HEK293 (cell line): ENCODE measurements around the gene SYAP1.
A peak's percentile ranks its signal among the peaks of the same experiment; 100 is the strongest.

Experiments
- KLF17 ChIP-seq: fragments of 450-650 bp; formaldehyde crosslinking; IDR thresholded peaks from 2 replicates; pipeline ENCODE4 v1.5.1; 2016; ENCODE audit warnings: missing biosample characterization, missing genetic modification characterization
- PRDM1 ChIP-seq: fragments of 450-650 bp; formaldehyde crosslinking; IDR thresholded peaks from 2 replicates; pipeline ENCODE4; 2016; ENCODE audit warnings: missing biosample characterization, missing genetic modification characterization
- PRDM10 ChIP-seq: fragments of 450-650 bp; formaldehyde crosslinking; IDR thresholded peaks from 2 replicates; pipeline ENCODE4 v1.5.1; 2016; ENCODE audit warnings: missing biosample characterization, missing genetic modification characterization
- YY2 ChIP-seq: fragments of 450-650 bp; formaldehyde crosslinking; IDR thresholded peaks from 2 replicates; pipeline ENCODE4 v1.5.1; 2016; ENCODE audit warnings: missing biosample characterization, missing genetic modification characterization
- ZBTB1 ChIP-seq: fragments of 450-650 bp; formaldehyde crosslinking; IDR thresholded peaks from 2 replicates; pipeline ENCODE4 v1.5.1; 2016; ENCODE audit warnings: missing biosample characterization, missing genetic modification characterization
- ZBTB17 ChIP-seq: fragments of 450-650 bp; formaldehyde crosslinking; IDR thresholded peaks from 2 replicates; pipeline ENCODE4 v1.5.1; 2016; ENCODE audit warnings: missing biosample characterization, missing genetic modification characterization
- ZBTB21 ChIP-seq: fragments of 450-650 bp; formaldehyde crosslinking; IDR thresholded peaks from 2 replicates; pipeline ENCODE4 v1.5.1; 2017; ENCODE audit warnings: missing biosample characterization, missing genetic modification characterization
- ZFP41 ChIP-seq: fragments of 450-650 bp; formaldehyde crosslinking; IDR thresholded peaks from 2 replicates; pipeline ENCODE4 v1.5.1; 2016; ENCODE audit warnings: missing biosample characterization, missing genetic modification characterization, borderline replicate concordance
- ZFP69B ChIP-seq: fragments of 450-650 bp; formaldehyde crosslinking; IDR thresholded peaks from 2 replicates; pipeline ENCODE4 v1.5.1; 2016; ENCODE audit warnings: missing biosample characterization, missing genetic modification characterization
- ZNF155 ChIP-seq: fragments of 450-650 bp; formaldehyde crosslinking; IDR thresholded peaks from 2 replicates; pipeline ENCODE4 v1.5.1; 2016; ENCODE audit warnings: missing biosample characterization, missing genetic modification characterization
- ZNF169 ChIP-seq: fragments of 450-650 bp; formaldehyde crosslinking; IDR thresholded peaks from 2 replicates; pipeline ENCODE4 v1.5.1; 2016; ENCODE audit warnings: missing biosample characterization, missing genetic modification characterization
- ZNF211 ChIP-seq: fragments of 450-650 bp; formaldehyde crosslinking; IDR thresholded peaks from 2 replicates; pipeline ENCODE4 v1.5.1; 2016; ENCODE audit warnings: low read depth, missing biosample characterization, missing genetic modification characterization
- ZNF266 ChIP-seq: fragments of 450-650 bp; formaldehyde crosslinking; IDR thresholded peaks from 2 replicates; pipeline ENCODE4 v1.5.1; 2016; ENCODE audit warnings: missing biosample characterization, missing genetic modification characterization, low read depth
- ZNF510 ChIP-seq: fragments of 450-650 bp; formaldehyde crosslinking; IDR thresholded peaks from 2 replicates; pipeline ENCODE4 v1.5.1; 2018; ENCODE audit warnings: mild to moderate bottlenecking, missing genetic modification characterization, missing biosample characterization; ENCODE audit not compliant: insufficient replicate concordance
- ZNF548 ChIP-seq: fragments of 450-650 bp; formaldehyde crosslinking; IDR thresholded peaks from 2 replicates; pipeline ENCODE4 v1.5.1; 2016; ENCODE audit warnings: missing biosample characterization, missing genetic modification characterization
- ZNF704 ChIP-seq: fragments of 450-650 bp; formaldehyde crosslinking; IDR thresholded peaks from 2 replicates; pipeline ENCODE4 v1.5.1; 2016; ENCODE audit warnings: missing biosample characterization, missing genetic modification characterization
- ZNF747 ChIP-seq: fragments of 450-650 bp; formaldehyde crosslinking; IDR thresholded peaks from 2 replicates; pipeline ENCODE4 v1.5.1; 2016; ENCODE audit warnings: missing biosample characterization, missing genetic modification characterization
- ZNF776 ChIP-seq: fragments of 450-650 bp; formaldehyde crosslinking; IDR thresholded peaks from 2 replicates; pipeline ENCODE4 v1.5.0; 2017; ENCODE audit warnings: missing biosample characterization, missing genetic modification characterization, borderline replicate concordance
- ZSCAN16 ChIP-seq: fragments of 450-650 bp; formaldehyde crosslinking; IDR thresholded peaks from 2 replicates; pipeline ENCODE4 v1.5.1; 2016; ENCODE audit warnings: missing biosample characterization, missing genetic modification characterization
- ZSCAN18 ChIP-seq: fragments of 450-650 bp; formaldehyde crosslinking; IDR thresholded peaks from 2 replicates; pipeline ENCODE4 v1.5.1; 2016; ENCODE audit warnings: missing biosample characterization, missing genetic modification characterization
- ZSCAN5A ChIP-seq: fragments of 450-650 bp; formaldehyde crosslinking; IDR thresholded peaks from 2 replicates; pipeline ENCODE4 v1.5.1; 2016; ENCODE audit warnings: missing biosample characterization, missing genetic modification characterization

SYAP1 gene

GRCh38 chrX:16788477-16788876, 69.1 kb downstream of the SYAP1 start (continued):
- no peak for TF ChIP-seq ZNF155 (tag by site-specific recombination)
- TF ChIP-seq ZNF704 (tag by site-specific recombination) = no peak
- TF ChIP-seq ZSCAN18 (tag by site-specific recombination) = no peak
- TF ChIP-seq ZBTB21 (tag by site-specific recombination) = no peak
- TF ChIP-seq PRDM1 (tag by site-specific recombination) = no peak
- TF ChIP-seq PRDM10 (tag by site-specific recombination) = 0 out of 2 replicates have a peak, but pooled peaks have one; percentile 35
- peak; percentile 55; the same call in 1 of the 2 replicates for TF ChIP-seq ZBTB17 (tag by site-specific recombination)
- no peak for TF ChIP-seq ZBTB1 (tag by site-specific recombination)
- no peak for TF ChIP-seq KLF17
- no peak for TF ChIP-seq ZNF169 (tag by site-specific recombination)
- TF ChIP-seq ZNF266 (tag by site-specific recombination) = no peak
- TF ChIP-seq ZFP41 (tag by site-specific recombination) = no peak
- TF ChIP-seq ZNF776 (tag by site-specific recombination) = no peak
- no peak for TF ChIP-seq YY2 (tag by site-specific recombination)
- TF ChIP-seq ZNF747 (tag by site-specific recombination) = no peak
- no peak for TF ChIP-seq ZFP69B (tag by site-specific recombination)
- TF ChIP-seq ZSCAN16 = no peak
- no peak for TF ChIP-seq ZNF211 (tag by site-specific recombination)
- no peak for TF ChIP-seq ZNF510 (tag by site-specific recombination)
- no peak for TF ChIP-seq ZNF548
- TF ChIP-seq ZSCAN5A = no peak
